Measurements from ENCODE around the gene DNAH9. TPM values are rescaled to one million over a fixed set of nuclear protein-coding genes. Genes with fewer than 3 reads are reported as not detected.

The DNAH9 gene
- polyA plus RNA-seq, 5 donors, result 2.3 to 9.3 (median 6.6) TPM

DNA sequence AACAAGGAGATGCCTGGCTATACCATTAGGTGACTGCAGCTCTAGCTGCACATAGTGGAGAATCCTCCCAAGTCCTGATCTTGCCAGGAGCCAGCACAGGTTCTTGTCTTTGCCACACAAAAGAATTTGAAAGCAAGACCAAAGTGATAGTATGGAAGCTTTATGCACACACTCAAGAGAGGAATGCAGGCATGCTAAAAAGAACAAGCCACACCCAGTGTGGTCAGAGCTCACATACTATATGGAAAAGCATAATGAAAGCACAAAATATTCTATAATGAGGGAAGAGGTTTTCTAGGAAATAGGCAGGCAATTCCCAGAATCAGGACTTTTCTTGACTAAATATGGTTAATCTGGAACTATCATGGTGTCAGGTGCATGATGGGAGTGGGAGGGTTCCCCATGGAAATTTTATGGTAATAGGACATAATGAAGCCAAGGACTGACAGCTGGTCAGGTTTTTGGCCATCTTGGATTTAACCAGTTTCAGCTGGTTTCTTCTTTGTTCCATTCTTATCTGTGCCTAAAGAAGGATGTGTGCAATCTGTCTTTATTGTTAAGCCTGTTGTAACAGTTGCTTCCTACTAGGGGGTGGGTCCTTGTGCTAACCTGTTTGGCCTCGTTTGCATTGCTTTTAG lies 227.4 kb downstream of the DNAH9 start:
- no peak for DNase-seq

DNA sequence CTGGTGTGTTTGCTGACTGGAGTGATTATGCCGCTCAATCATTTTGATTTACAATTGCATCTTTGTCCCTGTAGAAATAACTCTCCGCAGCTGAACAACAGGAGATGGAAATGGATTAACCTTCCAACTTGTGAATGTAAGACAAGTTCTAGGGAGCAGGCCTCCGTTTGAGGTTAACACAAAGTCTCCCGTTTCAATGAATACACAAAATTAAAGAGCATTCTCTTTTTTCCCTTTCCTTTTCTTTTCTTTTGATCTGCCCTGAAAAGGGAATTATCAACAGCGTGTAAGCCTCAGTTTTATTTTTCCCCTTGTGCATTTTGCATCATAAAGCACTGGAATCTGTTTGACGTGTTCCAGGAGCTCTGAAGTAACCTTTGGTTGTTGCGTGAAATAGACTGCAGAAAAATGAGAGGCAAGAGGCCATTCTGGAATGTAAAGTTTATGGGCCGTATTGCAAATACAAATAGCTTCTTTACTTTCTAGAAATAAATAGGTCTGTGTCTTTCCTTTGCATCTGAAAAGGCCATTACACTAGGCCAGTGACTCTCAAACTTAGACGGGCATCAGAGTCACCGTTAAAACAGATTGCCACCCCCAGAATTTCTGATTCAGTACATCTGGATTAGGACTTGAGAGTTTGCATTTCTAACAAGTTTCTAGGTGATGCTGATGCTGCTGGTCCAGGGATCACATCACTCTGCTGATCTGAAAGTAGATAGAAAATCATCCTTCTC lies 234.3 kb downstream of the DNAH9 start:
- DNase-seq, result no peak

DNA sequence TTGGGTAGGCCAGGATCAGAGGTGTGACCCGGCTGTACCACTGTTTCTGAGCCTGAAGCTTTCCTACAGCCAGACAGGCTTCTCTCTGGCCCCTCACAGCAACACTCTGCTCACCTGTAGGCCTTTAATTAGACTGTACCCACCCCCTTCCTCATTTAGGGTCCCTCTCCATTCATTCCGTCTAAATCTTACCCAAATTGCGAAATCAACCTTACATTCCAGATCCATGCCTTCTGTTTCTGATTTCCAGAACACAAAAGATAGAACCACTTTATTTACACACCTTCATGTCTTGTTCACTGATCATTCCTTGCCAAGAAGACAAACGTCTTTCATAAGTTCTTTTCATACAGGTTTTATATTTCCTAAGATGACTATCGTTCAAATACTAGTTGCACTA lies 238.2 kb downstream of the DNAH9 start:
- no peak for DNase-seq

DNA sequence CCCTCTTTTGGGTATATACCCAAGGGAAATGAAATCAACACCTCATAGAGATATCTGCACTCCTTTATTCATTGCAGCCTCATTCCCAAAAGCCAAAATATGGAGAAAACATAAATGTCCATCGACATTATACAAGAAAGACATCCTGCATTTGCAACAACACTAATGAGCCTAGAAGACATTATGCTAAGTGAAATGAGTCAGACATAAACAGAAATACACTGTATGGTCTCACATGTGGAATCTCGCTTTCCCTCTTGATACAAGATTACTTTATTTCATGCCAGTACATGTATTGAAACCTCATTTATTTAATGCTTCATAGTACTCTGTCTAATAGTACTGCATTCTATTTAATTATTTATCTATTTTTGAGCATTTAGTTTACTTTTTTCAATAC lies 241.8 kb downstream of the DNAH9 start:
- no peak for DNase-seq

DNA sequence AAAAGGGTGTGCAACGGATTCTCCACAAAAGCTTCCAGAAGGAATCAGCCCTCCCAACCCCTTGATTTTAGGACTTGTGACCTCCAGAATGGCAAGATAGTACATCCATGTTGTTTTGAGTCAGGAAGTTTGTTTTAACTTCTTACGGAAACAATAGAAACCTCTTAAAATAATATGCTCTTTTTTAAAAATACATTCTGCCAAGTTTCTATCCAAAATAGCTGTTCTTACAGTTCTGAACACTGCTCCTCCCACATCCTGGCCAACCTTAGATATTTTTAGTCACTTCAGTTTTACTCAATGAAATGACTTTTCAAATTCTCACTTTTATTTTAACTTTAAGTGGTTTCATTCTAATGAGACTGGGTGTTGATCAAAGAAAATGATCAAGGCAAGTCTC lies 242.6 kb downstream of the DNAH9 start:
- DNase-seq, result no peak

DNA sequence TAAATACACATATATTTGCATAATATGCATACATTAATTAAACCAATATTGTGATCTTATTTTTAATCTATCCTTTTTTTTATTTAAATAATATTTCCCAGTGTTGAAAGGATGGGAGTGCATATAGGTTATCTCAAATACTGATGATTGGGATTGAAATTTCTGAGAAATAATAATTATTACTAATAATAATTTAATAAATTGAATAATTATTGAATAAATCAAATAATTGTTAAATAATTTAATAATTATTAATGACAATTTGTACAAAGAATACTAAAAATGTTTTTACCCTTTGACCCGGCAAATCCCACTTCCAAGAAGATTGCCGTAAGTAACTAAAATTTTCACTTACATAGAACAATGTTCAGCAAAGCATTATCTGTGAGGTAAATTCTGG lies 250.1 kb downstream of the DNAH9 start:
- DNase-seq, result no peak

DNA sequence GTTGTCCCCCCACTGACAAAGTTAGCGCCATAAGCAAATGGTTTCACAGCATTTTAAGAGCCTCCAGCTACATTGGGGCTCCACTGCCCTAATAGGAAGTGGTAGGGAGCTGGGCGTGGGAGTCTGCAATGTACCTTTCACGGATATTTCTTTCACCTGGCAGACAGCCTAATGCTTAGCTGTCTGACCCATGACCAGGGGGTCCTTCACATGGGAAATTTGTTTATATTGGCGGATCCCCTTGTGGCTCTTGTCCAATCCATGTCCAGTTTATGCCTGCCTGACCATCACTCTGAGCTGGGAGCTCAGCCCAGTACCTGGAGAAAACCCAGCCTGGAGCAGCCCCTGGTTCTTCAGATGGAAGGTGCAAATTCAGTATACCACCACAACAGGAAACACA lies 254.0 kb downstream of the DNAH9 start:
- DNase-seq, result no peak

DNA sequence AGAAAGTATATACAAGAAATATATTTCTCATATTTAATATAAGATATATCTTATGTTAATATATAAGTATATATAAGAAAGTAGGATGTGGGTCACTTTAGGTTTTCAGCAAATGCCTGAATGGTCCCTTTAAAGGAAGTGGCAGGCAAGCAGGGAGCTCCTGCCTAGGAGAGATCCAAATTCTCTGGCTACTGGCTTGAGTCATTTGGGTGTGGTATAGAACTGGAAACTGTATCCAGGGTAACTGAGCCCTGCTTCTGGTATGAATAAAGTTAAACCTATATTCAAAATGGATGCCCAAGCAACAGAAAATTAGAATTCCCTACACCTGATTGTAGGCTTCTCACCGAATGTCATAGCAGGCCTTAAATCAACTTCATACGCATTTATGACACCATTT lies 254.6 kb downstream of the DNAH9 start:
- no peak for DNase-seq

DNA sequence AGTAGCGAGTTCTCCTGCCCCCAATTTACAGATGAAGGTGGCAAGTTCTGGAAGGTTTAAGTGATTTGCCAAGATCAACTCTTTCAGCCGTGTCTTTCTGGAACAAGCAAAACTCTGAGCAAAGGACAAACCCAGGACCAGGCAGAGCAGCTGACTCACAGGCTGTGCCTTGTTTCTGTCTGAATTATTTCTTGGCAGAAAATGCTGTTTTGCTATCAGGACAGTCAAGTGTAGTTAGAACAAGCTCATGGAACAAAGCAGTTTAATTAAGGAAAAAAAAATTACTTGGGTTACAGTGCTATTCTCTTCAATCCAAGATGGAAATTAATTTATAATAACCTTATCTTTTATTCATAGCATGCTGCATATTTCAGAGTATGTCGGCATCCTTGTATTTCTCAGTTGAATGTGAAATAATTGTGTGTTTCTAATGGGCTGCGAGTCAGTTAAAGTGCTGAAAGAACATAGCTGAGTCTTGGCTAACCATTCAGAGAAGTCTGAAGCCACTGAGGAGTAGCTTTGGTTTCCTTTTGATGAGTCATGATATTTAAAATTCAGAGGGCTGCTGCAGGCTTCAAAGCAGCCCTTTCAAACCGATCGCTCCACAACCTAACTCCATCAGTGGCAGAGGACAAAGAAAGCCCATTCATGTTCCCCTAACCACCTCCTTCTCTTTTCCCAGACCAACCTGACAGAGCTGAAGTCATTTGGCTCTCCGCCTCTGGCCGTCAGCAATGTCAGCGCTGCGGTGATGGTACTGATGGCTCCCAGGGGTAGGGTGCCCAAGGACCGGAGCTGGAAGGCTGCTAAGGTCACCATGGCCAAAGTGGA lies 255.3 kb downstream of the DNAH9 start:
- peak in 1 of 2 donors; percentile 13 for DNase-seq

DNA sequence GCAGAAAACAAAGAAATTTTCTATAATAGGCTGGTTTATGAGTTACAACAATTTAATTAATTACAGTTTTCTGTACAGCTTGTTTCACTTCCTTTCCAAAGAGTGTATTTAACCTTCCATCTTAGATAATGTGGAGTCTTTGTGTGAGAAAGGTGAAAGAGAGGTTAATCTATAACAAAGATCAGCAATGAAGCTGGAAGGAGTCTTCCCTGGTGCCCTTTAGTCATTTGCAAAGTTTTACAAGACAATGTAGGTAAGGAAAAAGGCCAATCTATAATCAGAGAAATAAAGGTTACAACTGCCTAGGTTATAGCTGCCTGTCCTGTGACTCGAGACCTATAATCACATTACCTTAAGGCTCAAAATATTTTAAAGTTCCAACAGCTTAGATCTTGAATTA lies 257.0 kb downstream of the DNAH9 start:
- no peak for DNase-seq

DNA sequence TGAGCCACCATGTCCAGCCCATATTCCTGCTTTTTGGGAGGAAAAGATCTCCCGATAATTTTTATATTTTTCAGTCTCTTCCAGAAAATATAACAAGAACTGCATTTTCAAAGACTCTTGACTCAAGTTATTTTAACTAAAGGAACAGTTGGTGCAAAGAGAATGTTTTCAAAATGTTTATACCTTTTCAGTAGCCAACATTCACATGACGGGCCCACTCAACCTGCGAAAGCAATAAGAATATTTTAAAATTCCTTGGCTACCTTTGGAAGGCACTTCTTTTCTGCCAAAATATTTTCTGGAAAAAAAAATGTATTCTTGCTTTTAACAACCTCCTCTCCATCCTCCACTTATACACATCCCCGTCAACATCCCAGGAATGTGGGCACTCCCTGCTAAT lies 258.7 kb downstream of the DNAH9 start:
- DNase-seq, result no peak

DNA sequence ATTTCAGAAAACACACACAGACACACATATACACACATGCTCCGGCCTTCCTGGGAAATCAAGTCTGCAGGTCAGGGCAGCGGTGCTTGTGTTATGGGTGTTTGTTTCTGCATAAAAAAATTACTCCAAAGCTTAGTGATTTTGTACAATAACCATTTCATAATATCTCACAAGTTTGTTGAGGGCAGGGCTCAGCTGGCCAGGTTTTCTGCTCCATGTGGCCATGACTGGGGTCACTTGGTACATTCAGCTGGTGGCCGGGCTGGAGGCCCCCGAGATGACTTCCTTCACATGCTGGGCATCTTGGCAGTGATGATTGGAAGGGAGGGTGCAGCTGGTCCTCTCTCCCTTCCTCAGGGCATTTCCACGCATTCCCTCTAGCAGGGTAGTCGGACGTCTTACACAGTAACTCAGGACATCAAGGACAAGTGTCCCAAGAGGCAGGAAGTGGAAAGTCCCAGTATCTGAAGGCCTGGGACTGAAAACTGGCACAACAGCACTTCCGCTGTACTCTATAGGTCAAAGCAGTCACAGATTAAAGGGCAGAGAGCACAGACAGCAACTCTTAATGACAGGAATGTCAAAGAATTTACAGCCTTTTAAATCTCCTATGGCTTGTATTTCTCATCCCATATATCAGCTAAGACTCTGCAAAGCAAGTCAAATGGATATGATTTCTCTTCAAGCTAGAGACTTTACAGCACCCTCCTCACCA lies 271.6 kb downstream of the DNAH9 start:
- DNase-seq, result no peak

DNA sequence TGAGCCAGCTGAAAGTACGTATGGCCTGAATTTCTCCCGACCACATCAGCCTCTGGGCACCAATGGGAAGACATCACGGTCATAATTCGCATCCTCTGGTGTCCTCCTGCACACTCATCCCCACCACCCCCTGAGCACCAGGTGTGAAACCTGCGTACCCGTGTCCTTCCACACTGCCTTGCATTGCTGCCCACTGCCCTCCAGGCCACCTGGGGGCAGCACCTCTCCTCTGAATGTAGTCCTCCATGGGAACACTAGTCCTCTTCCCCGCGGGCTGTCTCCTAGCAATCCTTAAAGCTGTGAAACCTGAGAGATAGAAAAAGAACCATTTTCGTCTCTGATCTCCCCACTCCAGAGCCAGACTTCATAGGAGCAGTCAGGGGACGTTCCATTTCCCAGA lies 273.5 kb downstream of the DNAH9 start:
- DNase-seq, result no peak

DNA sequence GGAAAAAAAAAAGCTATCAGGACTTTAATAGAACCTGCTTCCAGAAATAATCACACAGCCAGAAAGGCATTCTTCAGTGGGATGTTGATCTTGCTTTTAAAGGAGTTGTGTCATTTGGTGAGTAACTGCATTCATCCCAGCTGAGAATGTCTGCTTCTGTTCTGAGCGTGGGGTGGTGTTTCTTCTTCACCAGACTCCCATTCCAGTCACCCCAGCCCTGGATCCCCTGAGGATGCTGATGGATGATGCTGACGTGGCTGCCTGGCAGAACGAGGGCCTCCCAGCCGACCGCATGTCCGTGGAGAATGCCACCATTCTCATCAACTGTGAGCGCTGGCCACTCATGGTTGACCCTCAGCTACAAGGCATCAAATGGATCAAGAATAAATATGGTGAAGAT lies 276.5 kb downstream of the DNAH9 start:
- no peak for DNase-seq

DNA sequence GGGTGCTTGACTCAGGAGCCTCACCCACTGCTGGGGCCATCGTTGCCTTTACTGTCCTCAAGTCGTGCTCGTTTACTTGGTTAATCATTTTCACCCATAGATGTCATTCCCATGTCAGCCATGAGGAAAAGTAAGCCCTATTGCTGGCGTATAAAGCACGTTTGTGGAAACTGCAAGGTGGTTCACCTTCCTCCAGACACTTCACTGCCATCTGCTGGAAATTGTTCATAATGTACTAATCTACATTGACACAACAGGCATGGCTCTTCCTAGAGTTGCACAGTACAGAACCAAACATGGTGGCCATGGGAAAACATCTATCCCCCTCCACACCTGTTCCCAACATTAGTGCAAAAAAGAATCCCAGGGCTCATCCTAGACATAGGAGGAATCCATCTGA lies 282.4 kb downstream of the DNAH9 start:
- DNase-seq, result peak in 1 of 2 donors; percentile 3

DNA sequence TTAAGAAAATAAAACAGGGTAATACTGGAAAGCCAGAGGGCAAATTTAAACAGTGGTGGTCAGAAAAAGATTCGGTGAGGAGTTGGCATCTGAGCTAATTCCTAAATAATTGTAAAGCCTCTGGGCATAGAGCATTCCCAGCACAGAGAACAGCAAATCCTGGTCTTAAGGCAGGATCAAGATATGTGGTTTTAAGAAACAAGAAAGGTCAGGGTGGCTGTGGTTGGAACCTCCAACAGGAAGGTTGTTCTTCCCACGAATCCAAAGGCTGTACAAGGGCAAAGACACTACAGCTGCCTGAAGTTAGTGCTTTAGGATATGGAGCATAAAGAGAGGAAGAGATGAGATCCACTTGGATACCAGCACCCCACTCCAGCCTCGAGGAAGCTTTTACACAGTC lies 284.4 kb downstream of the DNAH9 start:
- DNase-seq, result no peak

DNA sequence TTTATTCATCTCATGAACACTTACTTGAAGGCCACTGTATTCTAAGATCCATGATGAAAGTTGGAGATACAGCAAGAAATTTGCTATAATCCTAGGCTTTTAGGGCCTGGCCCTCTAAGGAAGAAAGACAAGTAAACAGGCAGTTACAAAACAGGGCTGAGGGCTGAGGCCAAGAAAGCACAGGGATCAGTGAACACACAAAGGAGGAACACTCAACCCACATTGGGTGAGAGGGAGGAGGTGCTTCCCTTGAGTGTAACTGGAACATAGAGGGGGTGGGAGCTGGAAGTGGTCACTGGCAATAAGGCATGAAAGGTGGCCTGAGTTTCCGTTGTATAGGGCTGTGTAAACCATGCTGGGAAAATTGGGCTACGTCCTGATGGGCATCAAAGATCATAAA lies 286.8 kb downstream of the DNAH9 start:
- no peak for DNase-seq

DNA sequence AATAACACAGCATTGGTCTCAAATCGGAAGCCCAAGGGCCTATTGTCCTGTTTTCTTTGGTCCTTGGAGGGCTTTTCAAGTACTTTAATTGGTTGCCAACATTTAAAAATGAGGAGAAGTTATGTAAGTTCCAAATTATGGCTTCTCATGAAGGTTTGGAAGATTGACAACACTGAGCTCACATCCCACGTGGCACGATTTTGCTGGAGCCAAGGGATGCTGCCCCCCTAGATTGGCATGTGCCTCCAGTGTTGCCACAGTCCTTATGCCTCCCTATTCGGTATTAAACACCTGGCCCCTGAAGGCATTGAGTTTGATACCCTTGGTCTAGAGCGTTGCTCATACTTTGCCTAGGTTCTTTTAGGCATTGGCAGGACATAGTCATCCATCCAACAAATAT lies 291.0 kb downstream of the DNAH9 start:
- DNase-seq, result no peak

DNA sequence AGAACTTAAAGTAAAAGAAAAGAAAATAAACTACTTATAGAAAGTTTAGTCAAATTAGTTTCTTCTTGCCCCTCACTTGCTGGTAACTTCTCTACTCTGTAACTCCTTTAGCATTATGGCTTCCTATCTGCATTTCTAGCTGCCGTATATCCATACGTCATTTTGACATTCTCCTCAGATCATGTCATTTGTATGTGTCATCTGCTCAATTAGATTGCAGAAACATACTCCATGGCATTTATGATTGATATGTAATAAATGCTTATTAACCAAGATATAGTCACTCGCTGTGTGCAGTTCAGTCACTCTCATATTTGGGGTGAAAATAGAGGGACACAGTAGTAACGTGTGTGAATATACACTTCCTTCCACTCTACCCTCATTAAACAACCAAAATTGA lies 295.6 kb downstream of the DNAH9 start:
- DNase-seq, result no peak

DNA sequence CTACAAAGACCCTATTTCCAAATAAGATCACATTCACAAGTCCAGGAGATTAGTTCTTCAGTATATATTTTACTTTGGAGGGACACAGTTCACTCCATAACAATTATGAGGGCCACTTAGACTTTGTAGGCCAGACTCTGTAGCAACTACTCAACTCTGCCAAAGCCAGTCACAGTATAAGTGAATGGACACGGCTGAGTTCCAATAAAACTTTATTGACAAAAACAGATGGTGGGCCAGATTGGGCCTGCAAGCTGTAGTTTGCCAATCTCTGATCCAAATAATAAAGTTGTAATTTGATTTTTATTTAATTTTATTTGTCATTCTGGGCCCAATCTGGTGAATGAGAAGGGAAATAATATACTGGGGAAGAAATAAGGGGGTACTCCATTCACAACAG lies 297.9 kb downstream of the DNAH9 start:
- DNase-seq, result no peak

DNA sequence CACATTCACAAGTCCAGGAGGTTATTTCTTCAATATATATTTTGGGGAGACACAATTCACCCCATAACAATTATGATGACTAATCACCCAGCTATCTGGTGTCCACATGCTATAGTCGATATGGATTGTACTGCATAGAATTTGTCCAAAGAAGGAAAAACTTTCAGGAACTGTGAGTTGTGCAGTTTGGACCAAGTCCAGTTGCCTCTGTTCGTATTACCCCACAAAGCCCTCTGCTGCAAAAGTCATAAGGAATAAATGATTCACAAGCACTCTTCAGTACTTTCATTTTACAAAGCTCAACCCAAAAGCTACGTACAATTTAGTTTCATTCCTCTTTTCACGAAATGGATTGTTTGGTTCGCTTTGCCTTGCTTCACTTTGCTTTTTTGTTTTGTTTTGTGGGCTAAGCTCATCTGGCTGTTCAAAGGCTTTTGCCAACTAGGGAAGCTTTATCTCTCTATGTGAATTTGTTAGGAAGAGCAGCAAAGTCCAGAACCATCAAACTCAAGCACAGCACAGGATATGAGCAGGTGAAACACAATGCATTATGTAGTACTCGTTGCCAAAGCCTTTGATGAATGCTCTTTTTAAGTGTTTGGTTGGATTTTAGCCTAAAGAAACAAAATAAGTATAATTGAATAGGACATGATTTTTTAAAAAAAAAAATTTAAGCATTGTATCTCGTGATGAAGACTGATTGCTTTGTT lies 300.4 kb downstream of the DNAH9 start:
- DNase-seq, result no peak

DNA sequence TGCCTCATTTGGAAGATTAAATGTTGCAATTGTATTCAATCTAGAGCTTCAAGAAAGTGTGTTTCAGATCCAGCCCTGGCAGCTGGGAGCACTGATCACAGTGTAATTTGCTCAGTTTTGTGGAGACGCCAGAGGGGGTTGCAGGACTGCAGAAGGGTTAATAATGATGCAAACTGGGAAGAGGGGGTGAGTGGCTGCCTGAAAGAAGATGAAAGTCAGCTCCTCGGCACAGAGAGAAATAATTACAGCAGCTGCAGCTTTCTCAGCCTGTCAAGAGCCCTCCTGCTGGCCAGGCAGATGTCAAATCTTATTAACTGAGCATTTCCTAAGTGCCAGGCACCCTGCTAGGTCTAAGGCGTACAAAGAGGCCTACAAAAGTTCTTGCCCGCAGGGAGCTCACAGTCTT lies 301.3 kb downstream of the DNAH9 start:
- DNase-seq, result peak; percentile 13 to 31
